Measurements from ENCODE around the gene BTBD19. TPM values are rescaled to one million over a fixed set of nuclear protein-coding genes. Genes with fewer than 3 reads are reported as not detected.

The BTBD19 gene
- total and polyA plus RNA-seq, 2 of the 8 experiments (the other 6 are each of a cell fraction or from before 2014, with no cell fraction given), result 1.1 TPM

- no peak overlapping the region for H3K14ac ChIP-seq (ENCODE audit: insufficient read length)
- no peak overlapping the region for H3K4me3 ChIP-seq (ENCODE audit: extremely low read depth in 1 of 4, insufficient read depth in 2 of 4, low read depth in 3 of 4, low read length in 4 of 4)
- peaks cover 7% of the 10 kb centered on the region; the same call in 1 of the 2 replicates for H3K23me2 ChIP-seq (ENCODE audit: low read depth, low read length)
- H4K8ac ChIP-seq (ENCODE audit: extremely low read depth, insufficient read depth, low read length), result no peak overlapping the region
- H3K79me2 ChIP-seq (ENCODE audit: control insufficient read depth in 1 of 2, insufficient read depth in 2 of 2, low read length in 2 of 2), result no peaks in the 10 kb centered on the region
- H3K27me3 ChIP-seq (replicated peaks in 1 of 4; ENCODE audit: control insufficient read depth in 3 of 4, extremely low read depth in 1 of 4, insufficient read depth in 3 of 4, low read length in 3 of 4), result peaks cover 0 to 5% (median 0%) of the 10 kb centered on the region in 4 experiments; a peak in 2 of 7 replicates
- no peak overlapping the region for H2AK5ac ChIP-seq (ENCODE audit: low read depth, low read length)
- peak overlapping the region in 1 of 2 experiments; percentile 27; a peak in 1 of 4 replicates for H3K4me2 ChIP-seq (ENCODE audit: insufficient read depth in 1 of 2, low read depth in 2 of 2, low read length in 2 of 2)
- ChIA-PET POLR2A (ENCODE audit: partially characterized antibody) (interaction anchor here (0.9 to 19.2 kb wide), 7 partner anchors 9 to 539 kb away, joined by 3 to 547 read pairs (median 5); partner anchors contain the start of genes RPS8 and UROD), CTCF (ENCODE audit: partially characterized antibody) (interaction anchor here (1.4 to 5.4 kb wide), 2 partner anchors 12 kb away, joined by 3 to 31 read pairs; no protein-coding TSS in a partner anchor)
- H2BK120ac ChIP-seq (replicated peaks; ENCODE audit: low read depth, low read length), result no peak overlapping the region
- no peak overlapping the region for H3K23ac ChIP-seq (ENCODE audit: insufficient read length)
- H2AFZ ChIP-seq (ENCODE audit: low read length), result no peak overlapping the region
- peaks cover 0 to 18% (median 14%) of the 10 kb centered on the region in 4 experiments; a peak in 6 of 7 replicates for H3K4me1 ChIP-seq (replicated peaks in 1 of 4; ENCODE audit: control insufficient read depth in 3 of 4, insufficient read depth in 4 of 4, low read length in 3 of 4)
- H3K79me1 ChIP-seq (ENCODE audit: low read depth, low read length), result no peaks in the 10 kb centered on the region
- no peak overlapping the region; the same call in 1 of the 2 replicates for H2BK15ac ChIP-seq (ENCODE audit: low read length)
- no peak overlapping the region for H4K5ac ChIP-seq (ENCODE audit: insufficient read length, low read depth, low read length)
- WGBS, 2 experiments (ENCODE audit: extremely low coverage in 1 of 2, insufficient coverage in 1 of 2, insufficient read length in 1 of 2, insufficient replicate concordance in 2 of 2, low coverage in 1 of 2, low lambda C conversion rate in 2 of 2, missing lambda C conversion rate in 1 of 2), result 87% methylated on average over 13 of the region's 13 CpGs; no CpG with 5 or more reads in 1 of the 2 experiments
- H2BK20ac ChIP-seq (ENCODE audit: low read length), result no peak overlapping the region; the same call in 1 of the 2 replicates
- no peaks in the 10 kb centered on the region for H3K9me3 ChIP-seq (ENCODE audit: insufficient read depth in 2 of 2, low read depth in 1 of 2, low read length in 1 of 2)
- TF ChIP-seq FOSL1 (IDR thresholded peaks at IDR 0.05; ENCODE audit: insufficient read depth, low read depth, low read length) (no peak), KDM4A (IDR thresholded peaks at IDR 0.05; ENCODE audit: low read depth, low read length, severe bottlenecking) (no peak), RAD21 (IDR thresholded peaks at IDR 0.05 in 1 of 2, conservative IDR thresholded peaks at IDR 0.05 in 1 of 2; ENCODE audit: low read depth in 2 of 2, low read length in 2 of 2) (no peak), JUN (IDR thresholded peaks at IDR 0.05; ENCODE audit: low read depth, low read length) (no peak), CHD1 (IDR thresholded peaks at IDR 0.05; ENCODE audit: low read depth, low read length) (no peak)
- H3K36me3 ChIP-seq (ENCODE audit: control insufficient read depth in 2 of 4, insufficient read depth in 4 of 4, low read length in 3 of 4), result peaks cover 0 to 16% (median 10%) of the 10 kb centered on the region in 4 experiments; a peak in 5 of 8 replicates
- H4K91ac ChIP-seq (replicated peaks; ENCODE audit: insufficient read length, low read length), result no peak overlapping the region
- H3K18ac ChIP-seq (ENCODE audit: extremely low read depth, low read length), result no peak overlapping the region
- no peak overlapping the region for H2BK5ac ChIP-seq (ENCODE audit: low read depth, low read length)
- H3K9ac ChIP-seq (replicated peaks in 1 of 4; ENCODE audit: extremely low read depth in 1 of 4, low read depth in 3 of 4, low read length in 3 of 4), result no peak overlapping the region; a peak in 1 of 7 replicates
- DNase-seq (ENCODE audit: low read depth in 1 of 2, low spot score in 2 of 2) (no peak), FAIRE-seq (no peak)
- H3K27ac ChIP-seq (ENCODE audit: low read depth, low read length), result no peak overlapping the region
- H2BK12ac ChIP-seq (ENCODE audit: low read depth, low read length), result 0 out of 2 replicates have a peak overlapping the region, but pooled peaks have one; percentile 30
- H4K20me1 ChIP-seq (replicated peaks in 1 of 2; ENCODE audit: control insufficient read depth in 1 of 2, insufficient read depth in 2 of 2, low read length in 2 of 2), result peaks cover 0 to 10% of the 10 kb centered on the region in 2 experiments
- no peak overlapping the region for H3K56ac ChIP-seq (replicated peaks; ENCODE audit: insufficient read length, low read depth, low read length)
- H3K4ac ChIP-seq (replicated peaks; ENCODE audit: insufficient read length, low read depth, low read length), result no peak overlapping the region
These were observed 5.8 kb upstream of the BTBD19 start for GRCh38 chr1:44802306-44803061.

All from H1 (cell line).